Loucy (cell line): ENCODE measurements around the gene PDE4D.
A peak's percentile ranks its signal among the peaks of the same experiment; 100 is the strongest.

Experiments
- H2AFZ ChIP-seq: fragments of 200-600 bp; sonication (generic); 2 replicates; pipeline ENCODE4 v1.6.0; 2016; ENCODE audit warnings: antibody characterized with exemption, mild to moderate bottlenecking, low read length, moderate library complexity
- H3F3A ChIP-seq: fragments of 200-600 bp; 2 replicates; pipeline ENCODE4 v1.6.0; 2016; ENCODE audit warnings: antibody characterized with exemption, low read depth, mild to moderate bottlenecking
- H3K27me3 ChIP-seq: fragments of 200-600 bp; sonication (generic); 2 replicates; pipeline ENCODE4 v1.6.1; 2014; ENCODE audit warnings: low read length, mild to moderate bottlenecking; ENCODE audit not compliant: insufficient read depth, poor library complexity, severe bottlenecking
- H3K36me3 ChIP-seq: fragments of 200-600 bp; sonication (generic); 2 replicates; pipeline ENCODE4 v1.6.1; 2016; ENCODE audit warnings: low read length; ENCODE audit not compliant: insufficient read depth
- H3K4me1 ChIP-seq: fragments of 200-600 bp; sonication (generic); 2 replicates; pipeline ENCODE4 v1.5.1; 2014; ENCODE audit warnings: low read length, mild to moderate bottlenecking; ENCODE audit not compliant: insufficient read depth, poor library complexity, severe bottlenecking
- H3K4me2 ChIP-seq: fragments of 200-600 bp; sonication (generic); 2 replicates; pipeline ENCODE4 v1.6.0; 2014; ENCODE audit warnings: antibody characterized with exemption, low read length, low read depth, mild to moderate bottlenecking; ENCODE audit not compliant: poor library complexity, severe bottlenecking
- H3K4me3 ChIP-seq: fragments of 200-600 bp; sonication (generic); 2 replicates; pipeline ENCODE4 v1.5.1; 2014; ENCODE audit warnings: low read length, mild to moderate bottlenecking, mixed read lengths; ENCODE audit not compliant: poor library complexity, severe bottlenecking
- H3K79me2 ChIP-seq: fragments of 200-600 bp; sonication (generic); 2 replicates; pipeline ENCODE4 v1.6.1; 2014; ENCODE audit warnings: low read length; ENCODE audit not compliant: insufficient read depth
- H3K9ac ChIP-seq: fragments of 200-600 bp; sonication (generic); 2 replicates; pipeline ENCODE4 v1.6.0; 2014; ENCODE audit warnings: mild to moderate bottlenecking, low read depth, low read length, moderate library complexity; ENCODE audit not compliant: poor library complexity, severe bottlenecking
- H3K9me2 ChIP-seq: fragments of 200-600 bp; sonication (generic); replicated peaks from 2 replicates; pipeline ENCODE4 v1.6.1; 2016; ENCODE audit warnings: low read depth, low read length, mixed read lengths
- H3K9me3 ChIP-seq: fragments of 200-600 bp; sonication (generic); 2 replicates; pipeline ENCODE4 v1.6.1; 2014; ENCODE audit warnings: mild to moderate bottlenecking, antibody characterized with exemption, low read length, low read depth; ENCODE audit not compliant: insufficient read depth
- H4K20me1 ChIP-seq: fragments of 200-600 bp; sonication (generic); 2 replicates; pipeline ENCODE4 v1.6.0; 2014; ENCODE audit warnings: antibody characterized with exemption, low read length, mild to moderate bottlenecking; ENCODE audit not compliant: insufficient read depth, poor library complexity, severe bottlenecking
- EZH2phosphoT487 ChIP-seq: fragments of 200-600 bp; IDR thresholded peaks from 2 replicates; pipeline ENCODE4 v1.6.1; 2018; ENCODE audit warnings: antibody characterized with exemption, mild to moderate bottlenecking, moderate library complexity, borderline replicate concordance
- TF ChIP-seq, protein P1 (sequence below): fragments of 200-600 bp; sonication (generic); conservative IDR thresholded peaks from 2 replicates; pipeline ENCODE4 v1.5.1; 2014; ENCODE audit warnings: mild to moderate bottlenecking, antibody characterized with exemption, low read length

The PDE4D gene

GRCh38 chr5:59177644-59178043 is 715.9 kb downstream of the PDE4D start:
- Histone ChIP-seq H3K4me3 (no peak overlapping the region), H3K4me2 (no peak overlapping the region), H4K20me1 (no peaks in the 10 kb centered on the region), H2AFZ (peak overlapping the region; percentile 5; the same call in 1 of the 2 replicates), H3K79me2 (no peaks in the 10 kb centered on the region), H3K9me3 (no peaks in the 10 kb centered on the region), H3K4me1 (no peaks in the 10 kb centered on the region), H3F3A (no peaks in the 10 kb centered on the region), H3K27me3 (no peaks in the 10 kb centered on the region), H3K9me2 (no peaks in the 10 kb centered on the region), H3K9ac (no peak overlapping the region), H3K36me3 (no peaks in the 10 kb centered on the region)
- TF ChIP-seq, protein P1, sequence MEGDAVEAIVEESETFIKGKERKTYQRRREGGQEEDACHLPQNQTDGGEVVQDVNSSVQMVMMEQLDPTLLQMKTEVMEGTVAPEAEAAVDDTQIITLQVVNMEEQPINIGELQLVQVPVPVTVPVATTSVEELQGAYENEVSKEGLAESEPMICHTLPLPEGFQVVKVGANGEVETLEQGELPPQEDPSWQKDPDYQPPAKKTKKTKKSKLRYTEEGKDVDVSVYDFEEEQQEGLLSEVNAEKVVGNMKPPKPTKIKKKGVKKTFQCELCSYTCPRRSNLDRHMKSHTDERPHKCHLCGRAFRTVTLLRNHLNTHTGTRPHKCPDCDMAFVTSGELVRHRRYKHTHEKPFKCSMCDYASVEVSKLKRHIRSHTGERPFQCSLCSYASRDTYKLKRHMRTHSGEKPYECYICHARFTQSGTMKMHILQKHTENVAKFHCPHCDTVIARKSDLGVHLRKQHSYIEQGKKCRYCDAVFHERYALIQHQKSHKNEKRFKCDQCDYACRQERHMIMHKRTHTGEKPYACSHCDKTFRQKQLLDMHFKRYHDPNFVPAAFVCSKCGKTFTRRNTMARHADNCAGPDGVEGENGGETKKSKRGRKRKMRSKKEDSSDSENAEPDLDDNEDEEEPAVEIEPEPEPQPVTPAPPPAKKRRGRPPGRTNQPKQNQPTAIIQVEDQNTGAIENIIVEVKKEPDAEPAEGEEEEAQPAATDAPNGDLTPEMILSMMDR: no peak
- TF ChIP-seq EZH2phosphoT487: no peak

GRCh38 chr5:59174248-59174844 is 719.2 kb downstream of the PDE4D start:
- Histone ChIP-seq H3K4me2 (no peak overlapping the region), H3K9me2 (no peaks in the 10 kb centered on the region), H3F3A (no peaks in the 10 kb centered on the region), H2AFZ (no peak overlapping the region), H3K4me3 (no peak overlapping the region), H3K4me1 (no peaks in the 10 kb centered on the region), H3K79me2 (no peaks in the 10 kb centered on the region), H4K20me1 (no peaks in the 10 kb centered on the region), H3K9me3 (no peaks in the 10 kb centered on the region), H3K36me3 (no peaks in the 10 kb centered on the region), H3K27me3 (no peaks in the 10 kb centered on the region), H3K9ac (no peak overlapping the region)
- TF ChIP-seq, protein P1: peak; percentile 96
- no peak for TF ChIP-seq EZH2phosphoT487

- Histone ChIP-seq H3K27me3 (no peaks in the 10 kb centered on the region), H3K9ac (no peak overlapping the region), H3K36me3 (no peaks in the 10 kb centered on the region), H2AFZ (no peak overlapping the region), H3K4me3 (no peak overlapping the region), H3F3A (no peaks in the 10 kb centered on the region), H3K4me1 (no peaks in the 10 kb centered on the region), H3K4me2 (no peak overlapping the region), H3K79me2 (no peaks in the 10 kb centered on the region), H3K9me3 (no peaks in the 10 kb centered on the region), H4K20me1 (no peaks in the 10 kb centered on the region), H3K9me2 (no peaks in the 10 kb centered on the region)
- no peak for TF ChIP-seq EZH2phosphoT487
- TF ChIP-seq, protein P1: no peak
These were observed 719.9 kb downstream of the PDE4D start for GRCh38 chr5:59173578-59173977.
